Measurements from ENCODE around the gene PRR35. TPM values are rescaled to one million over a fixed set of nuclear protein-coding genes. Genes with fewer than 3 reads are reported as not detected.
A peak's percentile ranks its signal among the peaks of the same experiment; 100 is the strongest.

The PRR35 gene
- total and polyA plus RNA-seq, 7 donors = not detected

DNA sequence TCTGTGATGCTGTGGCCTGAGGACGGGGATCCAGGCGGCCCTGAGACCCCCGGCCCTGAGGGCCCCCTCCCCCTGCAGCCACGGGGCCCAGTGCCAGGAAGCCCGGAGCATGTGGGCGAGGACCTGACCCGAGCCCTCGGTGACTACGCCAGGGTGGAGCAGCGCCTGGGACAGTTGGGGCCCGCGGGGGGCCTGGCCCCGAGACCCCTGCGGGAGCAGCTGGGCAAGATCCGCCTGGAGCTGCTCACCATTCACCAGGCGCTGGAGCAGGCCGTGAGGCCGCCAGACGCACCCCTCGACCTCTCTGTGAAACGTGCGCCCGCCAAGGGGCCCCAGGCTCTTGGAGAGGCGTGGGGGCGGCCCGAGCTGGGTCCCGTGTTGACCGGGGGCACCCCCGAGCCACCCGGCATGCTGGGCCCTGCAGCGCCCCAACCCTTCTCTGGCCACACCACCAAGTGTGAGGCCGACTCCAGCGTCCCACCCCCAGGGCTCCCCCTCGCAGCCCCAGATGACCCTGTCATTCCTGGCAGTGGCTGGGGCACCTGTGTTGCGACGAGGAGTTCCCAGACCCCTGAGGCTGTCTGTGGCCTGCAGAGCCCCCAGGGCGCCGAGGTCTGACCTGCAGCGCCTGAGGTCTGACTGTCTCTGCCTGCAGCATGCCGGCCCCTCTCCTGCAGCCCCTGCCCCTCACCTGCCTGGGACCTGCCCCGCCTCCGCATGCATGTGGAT is 4.7 kb downstream of the PRR35 start:
- H3K27me3 ChIP-seq (ENCODE audit: insufficient read depth in 3 of 3, low read length in 2 of 3) = peaks cover 0 to 23% (median 11%) of the 10 kb centered on the region in 3 donors
- intact Hi-C loops (cut with DNase I) = no loop called here
- H3K4me1 ChIP-seq = peaks cover 12% of the 10 kb centered on the region
- TF ChIP-seq, protein P1, sequence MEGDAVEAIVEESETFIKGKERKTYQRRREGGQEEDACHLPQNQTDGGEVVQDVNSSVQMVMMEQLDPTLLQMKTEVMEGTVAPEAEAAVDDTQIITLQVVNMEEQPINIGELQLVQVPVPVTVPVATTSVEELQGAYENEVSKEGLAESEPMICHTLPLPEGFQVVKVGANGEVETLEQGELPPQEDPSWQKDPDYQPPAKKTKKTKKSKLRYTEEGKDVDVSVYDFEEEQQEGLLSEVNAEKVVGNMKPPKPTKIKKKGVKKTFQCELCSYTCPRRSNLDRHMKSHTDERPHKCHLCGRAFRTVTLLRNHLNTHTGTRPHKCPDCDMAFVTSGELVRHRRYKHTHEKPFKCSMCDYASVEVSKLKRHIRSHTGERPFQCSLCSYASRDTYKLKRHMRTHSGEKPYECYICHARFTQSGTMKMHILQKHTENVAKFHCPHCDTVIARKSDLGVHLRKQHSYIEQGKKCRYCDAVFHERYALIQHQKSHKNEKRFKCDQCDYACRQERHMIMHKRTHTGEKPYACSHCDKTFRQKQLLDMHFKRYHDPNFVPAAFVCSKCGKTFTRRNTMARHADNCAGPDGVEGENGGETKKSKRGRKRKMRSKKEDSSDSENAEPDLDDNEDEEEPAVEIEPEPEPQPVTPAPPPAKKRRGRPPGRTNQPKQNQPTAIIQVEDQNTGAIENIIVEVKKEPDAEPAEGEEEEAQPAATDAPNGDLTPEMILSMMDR (IDR thresholded peaks at IDR 0.05) = no peak
- no peak overlapping the region for H3K27ac ChIP-seq
- DNase-seq (no peak), ATAC-seq (no peak)
- H3K4me3 ChIP-seq = no peak overlapping the region
- H3K9me3 ChIP-seq = no peaks in the 10 kb centered on the region
- H3K36me3 ChIP-seq (ENCODE audit: insufficient read depth in 1 of 2, low read depth in 1 of 2) = no peaks in the 10 kb centered on the region
- 81 to 82% (median 81%) methylated on average over 27 to 42 of the region's 42 CpGs for WGBS, 3 donors

DNA sequence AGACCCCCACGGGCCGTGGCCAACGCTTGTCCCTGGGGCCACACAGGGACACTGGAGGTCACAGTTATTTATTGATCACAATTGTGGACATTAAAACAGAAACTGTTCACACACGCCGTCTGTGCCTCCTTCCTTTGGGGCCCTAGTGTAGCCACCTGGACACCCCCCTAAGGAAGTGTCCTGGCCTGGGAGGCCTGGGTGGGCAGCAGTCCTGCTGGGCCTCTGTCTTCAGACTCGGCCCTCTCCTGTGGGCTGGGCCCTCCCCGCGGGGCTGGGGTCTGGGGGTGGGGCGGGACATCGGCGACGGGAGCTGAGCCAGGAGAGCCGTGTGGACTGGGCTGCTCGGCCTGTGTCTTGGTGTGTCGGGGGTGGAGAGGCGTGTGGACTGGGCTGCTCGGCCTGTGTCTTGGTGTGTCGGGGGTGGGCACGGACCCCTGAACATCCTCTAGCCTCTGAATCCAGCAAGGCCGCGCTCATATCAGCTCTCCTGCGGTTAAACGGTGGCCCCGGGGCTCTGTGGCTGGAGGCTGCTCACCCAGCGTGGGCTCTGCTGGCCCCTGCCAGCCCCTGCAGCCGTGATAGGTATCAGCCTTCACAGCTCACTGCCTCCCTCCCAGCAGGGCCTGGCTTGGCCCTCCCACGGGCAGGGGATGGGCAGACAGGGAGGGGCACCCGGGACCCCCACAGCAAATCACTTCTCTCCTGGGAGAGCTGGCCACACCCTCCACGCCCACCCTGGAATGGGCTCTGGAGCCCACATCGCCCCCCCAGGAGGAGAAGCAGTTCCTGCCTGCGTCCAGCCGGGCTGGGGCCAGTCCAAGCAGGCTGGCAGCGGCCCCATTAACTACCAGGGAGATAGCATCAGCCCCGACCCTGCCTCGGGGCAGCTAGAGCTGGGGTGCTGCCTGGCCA is 5.5 kb downstream of the PRR35 start:
- no peak for ATAC-seq
- H3K9me3 ChIP-seq = no peaks in the 10 kb centered on the region
- H3K27me3 ChIP-seq (ENCODE audit: insufficient read depth in 3 of 3, low read length in 2 of 3) = peaks cover 0 to 17% (median 10%) of the 10 kb centered on the region in 3 donors
- H3K4me3 ChIP-seq = no peak overlapping the region
- intact Hi-C loops (cut with DNase I) = no loop called here
- TF ChIP-seq, protein P1 (IDR thresholded peaks at IDR 0.05) = no peak
- no peak for DNase-seq
- 47 to 54% (median 48%) methylated on average over 30 to 35 of the region's 35 CpGs for WGBS, 3 donors
- H3K36me3 ChIP-seq (ENCODE audit: insufficient read depth in 1 of 2, low read depth in 1 of 2) = no peaks in the 10 kb centered on the region
- H3K4me1 ChIP-seq = peaks cover 15% of the 10 kb centered on the region
- H3K27ac ChIP-seq = no peak overlapping the region

DNA sequence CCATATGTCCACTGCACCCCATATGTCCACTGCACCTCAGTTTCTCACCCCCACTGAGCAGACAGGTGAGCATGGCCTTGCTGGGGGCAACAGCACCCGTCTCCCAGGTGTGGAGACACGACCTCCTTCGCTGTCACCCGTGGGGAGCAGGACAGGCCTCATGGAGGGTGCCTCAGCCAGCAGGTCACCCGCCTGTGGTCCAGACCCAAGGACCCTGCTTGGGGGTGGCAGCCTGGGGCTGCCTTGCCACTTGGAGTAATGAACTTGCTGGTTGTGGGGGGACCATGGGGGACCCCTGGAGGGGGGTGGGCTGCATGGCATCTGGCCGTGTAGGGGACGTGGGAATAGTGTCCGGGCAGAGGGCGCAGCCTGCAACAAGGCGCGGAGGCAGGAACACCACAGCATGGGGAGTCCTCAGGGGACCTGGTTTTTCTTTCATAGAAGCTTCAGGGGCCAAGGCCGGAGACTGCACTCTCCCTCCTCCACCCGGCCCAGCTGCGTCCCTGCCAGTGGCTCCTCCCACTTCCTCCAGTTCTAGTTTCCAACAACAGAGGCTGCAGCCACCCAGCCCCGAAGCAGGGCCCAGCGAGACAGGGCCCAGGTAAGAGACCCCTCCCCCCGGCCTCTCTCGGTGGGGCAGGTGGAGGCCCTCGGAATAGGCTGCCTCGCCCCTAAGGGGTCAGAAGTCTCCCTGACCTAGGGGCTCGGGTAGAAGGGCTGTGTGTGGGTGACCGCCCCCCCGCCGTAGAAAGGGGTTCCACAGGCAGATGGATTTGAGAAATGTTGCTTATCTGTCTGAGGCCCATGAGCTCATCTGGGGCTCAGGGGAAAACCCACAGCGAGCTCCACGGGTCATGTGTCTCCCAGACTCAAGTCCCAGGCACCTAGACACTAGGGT is 6.5 kb downstream of the PRR35 start, which contains the start of gene NHLRC4:
Gene NHLRC4 (plus strand): TSS at position 531 of the 898 bp plus-strand sequence. CDS start 1,043 bp downstream, outside the sequence.
- TF ChIP-seq, protein P1 (IDR thresholded peaks at IDR 0.05) = no peak
- peaks cover 0 to 6% (median 4%) of the 10 kb centered on the region in 3 donors for H3K27me3 ChIP-seq (ENCODE audit: insufficient read depth in 3 of 3, low read length in 2 of 3)
- H3K4me3 ChIP-seq = peak within 1 kb of the TSS; percentile 45
- H3K9me3 ChIP-seq = no peaks in the 10 kb centered on the region
- intact Hi-C loops (cut with DNase I) = no loop called here
- peaks cover 16% of the 10 kb centered on the region for H3K4me1 ChIP-seq
- H3K36me3 ChIP-seq (ENCODE audit: insufficient read depth in 1 of 2, low read depth in 1 of 2) = no peaks in the 10 kb centered on the region
- 38 to 45% (median 44%) methylated on average over 24 to 26 of the region's 26 CpGs for WGBS, 3 donors
- peak; percentile 18 to 39 (median 25) for ATAC-seq
- peak; percentile 75 to 85 for DNase-seq
- H3K27ac ChIP-seq = no peak within 1 kb of the TSS
